Ishikawa (cell line): ENCODE measurements around the gene NOL12.

ENCODE experiments used
- CEBPB ChIP-seq: IDR thresholded peaks from 2 replicates; pipeline ENCODE4 v1.6.1; 2012
- CREB1 ChIP-seq: IDR thresholded peaks from 2 replicates; pipeline ENCODE4 v1.6.1; 2012; ENCODE audit warnings: low read depth
- EGR1 ChIP-seq: IDR thresholded peaks from 2 replicates; pipeline ENCODE4 v1.6.1; 2012
- EP300 ChIP-seq: IDR thresholded peaks from 2 replicates; pipeline ENCODE4 v1.6.1; 2012; ENCODE audit warnings: borderline replicate concordance
- FOXM1 ChIP-seq: IDR thresholded peaks from 2 replicates; pipeline ENCODE4 v1.6.1; 2012; ENCODE audit warnings: low read depth, borderline replicate concordance
- NFIC ChIP-seq: IDR thresholded peaks from 2 replicates; pipeline ENCODE4 v1.6.1; 2012
- RAD21 ChIP-seq: IDR thresholded peaks from 2 replicates; pipeline ENCODE4 v1.6.1; 2012; ENCODE audit warnings: low read depth
- REST ChIP-seq: IDR thresholded peaks from 2 replicates; pipeline ENCODE4 v1.6.1; 2012; ENCODE audit warnings: low read depth, mild to moderate bottlenecking
- TAF1 ChIP-seq: IDR thresholded peaks from 2 replicates; pipeline ENCODE4 v1.6.1; 2012; ENCODE audit warnings: low read depth, mild to moderate bottlenecking
- TCF12 ChIP-seq: IDR thresholded peaks from 2 replicates; pipeline ENCODE4 v1.6.1; 2012; ENCODE audit warnings: low read depth
- TEAD4 ChIP-seq: IDR thresholded peaks from 2 replicates; pipeline ENCODE4 v1.6.1; 2012
- USF1 ChIP-seq: IDR thresholded peaks from 2 replicates; pipeline ENCODE4 v1.6.1; 2012
- YY1 ChIP-seq: IDR thresholded peaks from 2 replicates; pipeline ENCODE4 v1.6.1; 2012; ENCODE audit warnings: low read depth
- ZBTB7A ChIP-seq: IDR thresholded peaks from 2 replicates; pipeline ENCODE4 v1.6.1; 2012; ENCODE audit warnings: low read depth
- TF ChIP-seq, protein P1 (sequence below): IDR thresholded peaks from 2 replicates; pipeline ENCODE4 v1.6.1; 2012

Gene NOL12

DNA sequence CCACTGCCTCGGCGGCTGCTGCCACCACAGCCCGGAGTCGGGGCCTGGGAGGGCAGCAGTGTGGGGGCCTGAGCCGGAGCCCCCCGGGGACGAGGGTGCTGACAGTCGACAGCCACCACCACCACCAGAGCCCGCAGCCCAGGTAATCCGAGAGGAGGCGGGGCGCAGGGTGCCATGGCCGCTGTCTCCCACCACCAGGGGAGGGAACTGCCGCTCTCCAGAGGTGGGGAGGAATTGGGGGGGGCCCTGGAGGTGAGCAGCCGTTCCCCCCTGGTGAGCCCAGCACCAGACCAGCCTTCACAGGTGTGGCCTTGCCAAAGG lies 23.3 kb downstream of the NOL12 start:
- no peak for TF ChIP-seq CREB1

DNA sequence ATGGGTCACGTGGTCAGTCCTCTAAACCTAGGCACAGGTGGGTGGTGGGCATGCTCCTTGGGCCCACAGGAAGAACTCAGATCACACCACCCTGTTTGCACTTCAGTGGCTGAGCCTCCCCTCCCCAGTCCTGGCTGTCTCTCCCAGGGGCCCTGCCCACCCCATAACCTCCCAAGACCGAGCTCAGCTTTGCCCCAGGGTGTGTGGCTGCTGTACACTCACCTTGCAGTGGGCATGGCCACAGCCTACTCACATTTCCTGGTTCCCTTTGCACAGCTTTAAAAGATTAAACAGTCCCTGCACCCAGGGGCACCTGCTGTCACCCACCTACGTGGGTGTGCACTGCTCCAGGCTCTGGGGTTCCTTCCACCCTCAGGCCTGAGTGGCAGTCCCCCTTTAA lies 24.5 kb downstream of the NOL12 start:
- TF ChIP-seq YY1 = no peak
- TF ChIP-seq EGR1 = no peak
- no peak for TF ChIP-seq FOXM1
- no peak for TF ChIP-seq ZBTB7A
- no peak for TF ChIP-seq NFIC

DNA sequence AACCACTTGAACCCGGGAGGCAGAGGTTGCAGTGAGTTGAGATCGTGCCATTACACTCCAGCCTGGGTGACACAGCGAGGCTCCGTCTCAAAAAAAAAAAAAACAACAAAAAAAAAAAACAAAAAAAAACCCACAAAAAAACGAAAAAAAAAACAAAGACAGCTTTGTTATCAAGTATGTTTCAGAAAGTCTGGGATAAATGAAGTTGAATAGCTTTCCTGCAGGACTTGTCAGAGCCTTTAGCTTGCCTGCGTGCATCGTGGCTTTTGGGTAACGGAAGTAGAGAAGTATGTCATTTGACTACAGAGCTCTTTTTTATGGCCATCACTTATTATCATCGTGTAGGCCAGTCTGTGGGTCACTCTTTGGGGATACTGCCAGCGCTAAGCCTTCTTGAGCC lies 25.3 kb downstream of the NOL12 start:
- TF ChIP-seq TAF1 (no peak), TEAD4 (no peak), REST (no peak), EGR1 (no peak), YY1 (no peak), CREB1 (no peak), TCF12 (no peak), EP300 (no peak), ZBTB7A (no peak), USF1 (no peak), RAD21 (no peak), NFIC (no peak), FOXM1 (no peak), CEBPB (no peak)
- TF ChIP-seq, protein P1, sequence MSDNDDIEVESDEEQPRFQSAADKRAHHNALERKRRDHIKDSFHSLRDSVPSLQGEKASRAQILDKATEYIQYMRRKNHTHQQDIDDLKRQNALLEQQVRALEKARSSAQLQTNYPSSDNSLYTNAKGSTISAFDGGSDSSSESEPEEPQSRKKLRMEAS = no peak

DNA sequence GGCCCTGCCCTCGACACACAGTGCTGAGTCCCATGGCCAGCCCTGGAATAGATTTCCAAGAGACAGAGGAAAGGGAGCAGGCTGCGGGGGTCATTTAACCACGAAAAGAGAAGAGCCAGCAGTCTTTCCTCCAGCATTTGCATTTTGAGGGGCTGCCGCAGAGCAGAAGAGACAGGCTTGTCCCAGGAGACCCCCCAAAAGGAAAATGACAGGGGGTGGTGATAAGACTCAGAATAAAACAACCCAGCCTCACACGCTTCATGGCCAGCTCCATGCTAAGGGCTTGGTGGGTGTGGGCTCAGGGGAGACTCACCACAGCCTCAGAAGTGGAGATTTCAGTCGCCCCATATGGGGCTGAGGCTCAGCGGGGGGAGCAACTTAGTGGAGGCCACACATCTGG lies 27.6 kb downstream of the NOL12 start:
- TF ChIP-seq ZBTB7A = no peak
- TF ChIP-seq EP300 = no peak

GRCh38 chr22:37714634-37715033 lies 28.5 kb downstream of the NOL12 start:
- no peak for TF ChIP-seq EGR1
- TF ChIP-seq YY1 = no peak
- TF ChIP-seq REST = no peak
- TF ChIP-seq FOXM1 = no peak
- TF ChIP-seq TAF1 = no peak
- no peak for TF ChIP-seq ZBTB7A
- no peak for TF ChIP-seq TCF12
- TF ChIP-seq, protein P1 = no peak
- no peak for TF ChIP-seq USF1
- TF ChIP-seq RAD21 = no peak
- TF ChIP-seq EP300 = no peak
- no peak for TF ChIP-seq CREB1
- TF ChIP-seq TEAD4 = no peak
- TF ChIP-seq CEBPB = no peak
- TF ChIP-seq NFIC = no peak

- no peak for TF ChIP-seq ZBTB7A
- no peak for TF ChIP-seq TAF1
- TF ChIP-seq NFIC = no peak
- TF ChIP-seq, protein P1 = no peak
- TF ChIP-seq CEBPB = no peak
- TF ChIP-seq EP300 = no peak
- TF ChIP-seq TCF12 = no peak
- TF ChIP-seq EGR1 = no peak
- no peak for TF ChIP-seq CREB1
- TF ChIP-seq USF1 = no peak
- TF ChIP-seq RAD21 = no peak
- no peak for TF ChIP-seq TEAD4
- TF ChIP-seq FOXM1 = no peak
- no peak for TF ChIP-seq REST
- TF ChIP-seq YY1 = no peak
Observed at GRCh38 chr22:37715760-37716159, 29.6 kb downstream of the NOL12 start.
